Measurements from ENCODE around the gene ZNF888.
"Not testable (repeated sequence)": the region's sequence is repeated elsewhere in the genome, so short reads cannot be mapped to it uniquely, and the experiment has no call there.

ZNF888 gene

DNA sequence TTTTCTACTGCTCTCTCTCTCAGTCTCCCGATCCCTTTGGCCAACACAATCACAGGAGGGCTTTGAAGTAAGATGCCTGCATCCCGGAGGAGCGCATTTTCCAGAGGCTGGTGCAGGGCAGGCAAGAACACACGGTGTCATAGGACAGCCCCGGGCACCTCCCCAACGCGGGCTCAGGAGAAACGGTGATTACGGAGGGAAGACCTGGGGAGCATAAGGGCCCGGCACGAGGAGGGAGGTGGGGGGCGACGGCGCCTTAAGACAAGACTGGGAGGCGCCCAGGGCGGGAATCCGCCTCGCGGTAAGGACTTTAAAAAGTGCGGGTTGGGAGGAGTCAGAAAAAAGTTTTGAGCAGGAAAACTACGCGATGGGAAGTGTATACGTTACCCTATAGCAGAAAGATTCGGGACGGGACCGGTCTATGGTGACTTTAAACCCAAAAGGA, 18.7 kb upstream of the ZNF888 start:
- no peak for DNase-seq (ENCODE audit: low spot score)

DNA sequence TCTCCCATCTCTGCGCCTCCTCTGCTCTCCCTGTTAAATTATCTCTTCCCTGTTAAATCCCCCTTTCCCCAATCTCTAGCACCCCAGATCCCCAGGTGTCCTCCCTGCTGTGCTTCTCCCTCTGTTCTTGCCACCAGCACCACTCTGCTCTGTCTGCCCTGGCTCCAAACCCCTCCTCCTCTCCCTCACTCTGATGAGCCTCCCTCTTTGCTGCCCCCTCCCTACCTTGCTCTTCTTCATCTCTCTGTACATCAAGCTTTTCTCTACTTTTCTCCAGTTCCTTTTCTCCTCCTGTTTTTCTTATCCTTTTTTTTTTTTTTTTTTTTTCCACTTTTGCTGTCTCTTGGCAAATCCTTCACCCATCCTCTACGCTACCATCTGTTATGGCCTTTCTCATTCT, 18.3 kb upstream of the ZNF888 start:
- not testable (repeated sequence) for DNase-seq (ENCODE audit: low spot score)

DNA sequence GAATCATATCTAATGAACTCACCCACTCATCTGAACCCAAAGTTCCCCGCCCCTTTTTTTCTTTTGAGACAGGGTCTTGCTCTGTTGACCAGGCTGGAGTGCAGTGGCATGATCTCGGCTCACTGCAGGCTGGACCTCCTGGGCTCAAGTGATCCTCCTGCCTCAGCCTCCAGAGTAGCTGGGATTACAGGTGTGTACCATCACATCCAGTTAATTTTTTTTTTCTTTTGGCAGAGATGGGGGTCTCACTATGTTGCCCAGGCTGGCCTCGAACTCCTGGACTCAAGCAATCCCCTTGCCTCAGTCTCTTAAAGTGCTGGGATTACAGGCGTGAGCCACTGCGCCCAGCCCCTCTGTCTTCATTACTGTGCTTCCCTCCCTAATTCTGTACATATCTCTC, 17.7 kb upstream of the ZNF888 start:
- not testable (repeated sequence) for DNase-seq (ENCODE audit: low spot score)

DNA sequence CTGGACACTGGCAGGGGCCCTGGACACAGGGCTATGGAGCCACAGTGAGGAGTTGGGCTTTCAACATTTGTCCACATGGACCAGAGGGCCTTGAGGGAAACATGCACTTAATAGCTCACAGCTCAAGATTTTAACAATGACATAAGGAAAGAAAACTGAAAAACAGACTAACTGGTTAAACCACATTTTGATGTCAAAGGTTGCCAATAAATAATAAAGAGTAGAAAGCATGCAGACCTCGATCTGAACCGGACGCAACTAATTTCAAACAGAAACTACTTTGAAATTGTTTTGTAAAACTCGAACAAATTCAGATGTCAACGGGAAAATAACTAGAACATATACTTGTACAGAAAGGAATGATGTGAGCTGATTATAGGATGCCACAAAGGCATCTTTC, 15.5 kb upstream of the ZNF888 start:
- no peak for DNase-seq (ENCODE audit: low spot score)

DNA sequence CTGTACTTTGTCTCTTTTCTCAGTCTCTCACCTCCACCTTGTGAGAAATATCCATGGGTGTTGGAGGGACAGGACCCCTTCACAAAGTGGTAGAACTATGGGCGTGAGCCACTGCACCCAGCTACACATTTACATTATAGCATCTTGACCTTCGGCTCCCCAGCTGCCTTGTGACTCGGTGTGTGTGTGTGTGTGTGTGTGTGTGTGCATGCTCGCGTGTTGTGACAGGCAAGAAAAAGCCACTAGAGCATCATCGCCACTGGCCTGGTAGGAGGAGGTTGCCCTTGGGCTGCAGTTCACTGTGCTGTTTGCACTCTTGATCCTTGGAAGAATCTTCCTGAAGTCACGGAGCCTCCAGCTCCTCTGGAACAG, 13.7 kb upstream of the ZNF888 start:
- DNase-seq (ENCODE audit: low spot score), result no peak

DNA sequence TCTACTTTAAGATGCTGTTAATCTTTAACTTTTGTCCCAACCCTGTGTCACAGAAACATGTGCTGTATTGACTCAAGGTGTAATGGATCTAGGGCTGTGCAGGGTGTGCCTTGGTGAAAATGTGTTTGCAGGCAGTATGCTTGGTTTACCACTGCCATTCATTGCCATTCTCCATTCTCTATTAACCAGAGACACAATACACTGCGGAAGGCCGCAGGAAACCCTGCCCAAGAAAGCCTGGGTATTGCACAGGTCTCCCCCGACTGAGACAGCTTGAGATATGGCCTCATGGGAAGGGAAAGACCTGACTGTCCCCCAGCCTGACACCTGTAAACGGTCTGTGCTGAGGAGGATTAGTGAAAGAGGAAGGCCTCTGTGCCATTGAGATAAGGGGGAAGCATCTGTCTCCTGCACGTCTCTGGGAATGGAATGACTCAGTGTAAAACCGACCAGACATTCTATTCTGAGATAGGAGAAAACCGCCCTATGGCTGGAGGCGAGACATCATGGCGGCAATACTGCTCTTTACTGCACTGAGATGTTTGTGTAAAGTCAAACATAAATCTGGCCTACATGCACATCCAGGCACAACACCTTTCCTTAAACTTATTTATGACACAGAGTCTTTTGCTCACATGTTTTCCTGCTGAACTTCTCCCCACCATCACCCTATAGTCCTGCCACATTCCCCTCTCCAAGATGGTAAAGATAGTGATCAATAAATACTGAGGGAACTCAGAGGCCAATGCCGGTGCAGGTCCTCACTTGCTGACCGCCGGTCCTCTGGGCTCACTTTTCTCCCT, 13.1 kb upstream of the ZNF888 start:
- DNase-seq (ENCODE audit: low spot score), result no peak

DNA sequence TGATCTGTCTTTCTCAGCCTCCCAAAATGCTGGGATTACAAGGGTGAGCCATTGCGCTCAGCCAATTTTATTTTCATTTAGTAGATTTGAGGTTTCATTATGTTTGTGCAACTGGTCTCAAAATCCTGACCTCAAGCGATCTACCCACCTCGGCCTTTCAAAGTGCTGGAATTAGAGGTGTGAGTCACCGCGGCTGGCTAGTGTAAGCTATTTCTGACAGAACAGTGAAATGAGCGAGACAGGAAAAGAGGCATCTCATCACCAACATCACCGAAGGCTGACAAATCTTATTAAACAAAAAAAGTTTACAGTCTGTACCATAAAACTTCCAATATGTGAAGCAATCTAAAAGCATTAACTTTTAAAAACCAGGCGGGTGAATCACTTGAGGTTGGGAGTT, 12.2 kb upstream of the ZNF888 start:
- DNase-seq (ENCODE audit: low spot score), result no peak

DNA sequence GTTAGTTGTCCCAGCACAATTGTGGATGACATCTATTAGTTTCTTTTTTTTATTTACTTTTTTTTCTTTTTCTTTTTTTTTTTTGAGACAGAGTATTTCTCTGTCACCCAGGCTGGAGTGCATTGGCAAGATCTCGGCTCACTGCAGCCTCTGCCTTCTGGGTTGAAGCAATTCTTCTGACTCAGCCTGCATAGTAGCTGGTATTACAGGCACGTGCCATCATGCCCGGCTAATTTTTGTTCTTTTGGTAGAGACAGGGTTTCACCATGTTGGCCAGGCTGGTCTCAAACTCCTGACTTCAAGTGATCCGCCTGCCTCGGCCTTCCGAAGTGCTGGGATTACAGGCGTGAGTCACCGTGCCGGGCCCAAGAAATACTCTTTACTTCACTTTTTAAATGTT, 1.4 kb upstream of the ZNF888 start:
- not testable (repeated sequence) for DNase-seq (ENCODE audit: low spot score)

DNA sequence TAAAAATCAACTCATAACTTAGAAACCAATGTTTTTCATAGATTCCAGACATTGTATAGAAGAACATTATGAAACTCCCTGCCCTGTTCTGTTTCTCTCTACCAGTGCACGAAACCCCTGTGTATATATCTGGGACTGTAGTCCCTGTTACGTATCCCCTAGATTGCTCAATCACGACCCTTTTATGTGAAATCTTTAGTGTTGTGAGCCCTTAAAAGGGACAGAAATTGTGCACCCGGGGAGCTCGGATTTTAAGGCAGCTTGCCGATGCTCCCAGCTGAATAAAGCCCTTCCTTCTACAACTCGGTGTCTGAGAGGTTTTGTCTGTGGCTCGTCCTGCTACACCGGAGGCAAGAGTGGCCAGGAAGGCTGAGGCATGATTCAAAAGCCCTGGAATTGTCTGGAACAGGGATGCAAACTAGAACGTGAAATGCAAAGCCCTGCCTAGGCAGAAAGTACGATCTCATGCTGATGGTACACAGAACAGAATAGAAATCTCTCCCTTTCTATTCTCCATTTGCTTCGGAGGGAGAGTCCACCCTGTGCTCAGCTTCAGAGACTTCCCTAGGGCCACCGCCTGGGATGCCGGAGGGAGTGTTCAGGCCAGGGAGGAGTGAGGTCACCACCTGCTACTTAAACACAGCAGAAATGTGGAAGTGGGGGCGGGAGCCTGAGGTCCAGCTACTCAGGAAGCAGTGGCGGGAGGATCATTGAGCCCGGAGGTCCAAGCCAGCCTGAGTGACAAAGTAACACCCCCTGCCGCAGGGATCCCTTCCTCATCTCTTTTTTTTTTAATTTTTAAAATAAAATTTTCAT, 758 bp upstream of the ZNF888 start:
- DNase-seq (ENCODE audit: low spot score), result no peak

DNA sequence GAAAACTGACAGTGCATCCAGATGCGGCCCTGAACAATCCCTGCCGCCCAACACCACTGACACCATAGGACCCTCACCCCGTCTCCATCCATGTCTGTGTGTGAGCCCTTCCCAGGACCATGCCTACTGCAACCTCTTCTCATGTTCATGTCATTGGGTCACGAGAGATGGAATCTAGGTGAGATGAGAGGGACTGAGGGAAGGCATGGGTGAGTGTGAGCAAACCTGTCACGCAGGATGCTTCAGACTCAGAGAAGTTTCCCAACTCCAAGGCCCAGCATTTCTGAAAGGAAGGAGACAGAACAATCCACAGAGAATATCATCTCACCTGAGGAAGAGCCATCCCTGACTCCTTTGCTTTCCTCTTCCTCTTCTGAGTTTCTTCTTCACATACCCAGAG, 5.7 kb downstream of the ZNF888 start:
- no peak for DNase-seq (ENCODE audit: low spot score)

DNA sequence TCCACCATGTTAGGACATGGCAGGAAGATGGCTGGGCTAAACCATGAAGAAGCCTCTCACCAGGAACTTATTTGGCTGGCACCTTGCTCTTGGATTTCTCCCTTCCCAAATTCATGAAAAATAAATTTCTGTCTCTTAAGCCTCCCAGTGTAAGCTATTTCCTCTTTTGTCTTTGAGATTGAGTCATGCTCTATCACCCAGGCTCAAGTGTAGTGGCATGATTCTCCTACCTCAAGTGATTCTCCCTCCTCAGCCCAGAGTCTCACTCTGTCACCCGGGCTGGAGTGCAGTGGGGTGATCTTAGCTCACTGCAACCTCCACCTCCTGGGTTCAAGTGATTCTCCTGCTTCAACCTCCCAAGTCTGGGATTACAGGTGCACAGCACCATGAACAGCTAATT, 12.6 kb downstream of the ZNF888 start:
- no peak for DNase-seq (ENCODE audit: low spot score)

DNA sequence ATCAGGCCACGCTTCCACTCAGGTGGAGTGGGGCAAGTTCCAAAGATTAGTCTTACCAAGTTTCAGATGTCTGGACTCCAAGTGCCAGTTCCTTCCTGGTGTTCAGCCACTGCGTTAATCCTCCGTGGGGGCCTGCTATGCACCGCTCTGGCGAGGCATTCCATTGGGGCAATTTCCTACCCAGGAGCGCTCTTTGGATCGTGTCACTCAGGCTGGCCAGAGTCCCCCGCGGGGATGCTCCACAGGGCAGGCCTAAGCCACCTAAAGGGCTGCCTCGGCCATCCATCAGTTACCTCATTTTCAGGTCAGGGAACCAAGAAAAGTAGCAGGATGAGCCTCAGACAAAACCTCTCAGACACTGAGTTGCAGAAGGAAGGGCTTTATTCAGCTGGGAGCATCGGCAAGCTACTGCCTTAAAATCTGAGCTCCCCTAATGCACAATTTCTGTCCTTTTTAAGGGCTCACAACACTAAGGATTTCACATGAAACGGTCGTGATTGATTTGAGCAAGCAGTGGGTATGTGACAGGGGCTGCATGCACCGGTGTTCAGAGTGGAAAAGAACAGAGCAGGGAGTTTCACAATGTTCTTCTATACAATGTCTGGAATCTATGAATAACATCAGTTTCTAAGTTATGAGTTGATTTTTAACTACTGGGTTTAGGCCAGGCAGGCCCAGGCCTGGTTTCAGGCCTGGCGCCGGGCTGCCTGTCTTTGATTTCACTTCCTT, 19.0 kb downstream of the ZNF888 start:
- DNase-seq (ENCODE audit: low spot score), result not testable (repeated sequence)

DNA sequence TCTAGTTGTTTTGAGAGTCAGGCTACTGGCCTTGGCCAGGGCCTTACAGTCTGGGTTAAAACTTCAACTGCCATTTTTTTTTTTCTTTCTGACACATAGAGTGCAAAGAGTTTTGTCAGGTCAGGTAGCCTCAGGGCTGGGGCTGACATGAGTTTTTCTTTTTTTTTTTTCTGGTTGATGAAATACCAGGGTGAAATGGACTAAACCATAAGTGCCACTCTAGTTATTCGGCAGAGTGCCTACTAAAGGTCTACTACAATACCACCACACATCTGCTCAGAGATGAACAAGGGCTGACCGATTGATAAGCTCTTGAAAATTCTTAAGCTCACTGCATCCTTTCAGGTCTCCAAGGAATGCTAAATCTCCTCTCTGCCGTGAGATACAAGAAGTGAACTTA, 21.4 kb downstream of the ZNF888 start:
- no peak for DNase-seq (ENCODE audit: low spot score)

DNA sequence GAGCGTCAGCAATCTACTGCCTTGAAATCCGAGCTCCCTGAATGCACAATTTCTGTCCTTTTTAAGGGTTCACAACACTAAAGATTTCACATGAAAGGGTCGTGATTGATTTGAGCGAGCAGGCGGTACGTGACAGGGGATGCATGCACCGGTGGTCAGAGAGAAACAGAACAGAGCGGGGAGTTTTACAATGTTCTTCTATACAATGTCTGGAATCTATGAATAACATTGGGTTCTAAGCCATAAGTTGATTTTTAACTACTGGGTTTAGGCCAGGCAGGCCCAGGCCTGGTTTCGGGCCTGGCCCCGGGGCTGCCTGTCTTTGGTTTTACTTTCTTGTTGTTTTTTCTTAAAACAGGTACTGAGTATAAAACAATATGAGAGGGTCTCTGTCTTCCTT, 24.6 kb downstream of the ZNF888 start:
- not testable (repeated sequence) for DNase-seq (ENCODE audit: low spot score)

DNA sequence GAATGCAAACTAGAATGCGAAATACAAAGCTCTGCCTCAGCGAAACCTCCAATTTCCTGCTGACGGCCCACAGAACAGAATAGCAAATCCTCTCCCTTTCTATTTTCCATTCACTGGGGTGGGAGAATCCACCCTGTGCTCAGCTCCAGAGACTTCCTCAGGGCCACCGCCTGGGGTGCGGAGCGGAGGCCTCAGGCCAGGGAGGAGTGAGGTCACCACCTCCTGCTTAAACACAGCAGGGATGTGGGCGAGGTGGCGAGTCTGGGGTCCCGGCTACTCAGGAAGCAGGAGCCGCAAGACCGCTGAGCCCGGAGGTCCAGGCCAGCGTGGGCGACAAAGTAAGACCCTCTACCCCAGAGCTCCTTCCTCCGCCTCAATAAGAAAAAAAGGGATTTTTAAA, 25.1 kb downstream of the ZNF888 start:
- no peak for DNase-seq (ENCODE audit: low spot score)

DNA sequence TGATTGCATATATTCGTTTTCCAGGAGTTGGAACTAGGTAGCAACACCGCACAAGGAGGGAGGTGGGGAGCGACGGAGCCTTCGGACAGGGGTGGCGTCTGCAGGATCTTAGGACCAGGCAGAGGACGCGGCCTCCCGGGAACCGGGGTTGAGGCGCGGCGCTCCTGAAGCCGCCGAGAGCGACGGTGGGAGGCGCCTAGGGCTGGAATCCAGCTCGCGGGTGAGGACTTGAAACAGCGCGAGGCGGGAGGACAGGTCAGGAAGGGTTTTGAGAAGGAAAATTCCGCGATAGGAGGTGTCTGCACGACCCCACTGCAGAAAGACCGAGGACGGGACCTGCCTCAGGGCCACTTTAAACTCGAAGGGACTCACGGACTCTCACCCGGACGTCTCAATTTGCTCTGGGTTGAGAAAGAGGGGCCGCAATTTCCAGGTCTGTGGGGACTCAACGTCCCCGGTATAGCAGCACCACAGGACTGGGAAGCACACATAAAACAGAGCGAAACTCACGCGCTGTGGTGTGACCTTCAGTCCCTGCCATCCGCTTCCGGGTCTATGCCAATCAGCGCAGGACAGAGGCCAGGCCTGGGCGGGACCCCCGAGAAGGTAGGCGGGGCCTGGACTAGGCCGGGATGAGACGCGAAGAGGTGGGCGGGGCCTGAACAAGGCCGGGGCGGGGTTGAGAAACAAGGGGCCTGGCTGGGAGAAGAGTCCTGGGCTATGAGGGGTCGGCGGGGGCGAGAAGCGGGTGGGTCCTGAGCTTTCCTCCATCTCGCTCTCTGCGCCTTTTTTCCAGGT, 25.9 kb downstream of the ZNF888 start, which contains the start of gene ZNF320:
TSS of gene ZNF320 (minus strand) at position 498 of the 798 bp plus-strand sequence. CDS start 7,380 bp downstream, outside the sequence.
- peak; percentile 90 for DNase-seq (ENCODE audit: low spot score)

DNA sequence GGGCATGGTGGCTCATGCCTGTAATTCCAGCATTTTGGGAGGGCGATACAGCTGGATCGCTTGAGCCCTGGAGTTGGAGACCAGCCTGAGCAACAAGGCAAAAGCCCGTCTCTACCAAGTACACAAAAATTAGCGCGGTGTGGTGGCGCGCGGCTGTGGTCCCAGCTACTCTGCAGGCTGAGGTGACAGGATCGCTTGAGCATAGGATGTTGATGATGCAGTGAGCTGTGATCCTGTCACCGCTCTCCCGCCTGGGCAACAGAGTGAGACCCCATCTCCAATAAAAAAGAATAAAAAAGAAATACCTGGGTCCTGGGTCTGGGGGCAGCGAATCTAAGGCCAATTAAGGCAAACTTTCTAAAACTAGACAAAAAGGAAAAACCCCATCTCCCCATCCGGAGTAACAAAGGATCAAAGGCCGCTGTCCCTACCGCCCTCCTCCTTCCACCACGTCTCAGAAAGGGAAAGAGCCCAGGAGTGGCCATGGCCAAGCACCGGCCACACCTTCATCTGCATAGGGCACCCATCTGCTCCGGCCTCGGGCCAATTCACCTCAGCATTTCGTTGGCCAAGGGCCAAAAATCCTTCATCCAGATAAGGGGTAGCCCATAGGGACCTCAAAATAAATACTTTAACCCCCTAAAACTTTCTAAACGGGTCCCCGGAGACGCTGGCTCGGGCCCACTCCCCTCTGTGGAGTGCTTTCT, 26.6 kb downstream of the ZNF888 start:
- DNase-seq (ENCODE audit: low spot score), result peak; percentile 16

DNA sequence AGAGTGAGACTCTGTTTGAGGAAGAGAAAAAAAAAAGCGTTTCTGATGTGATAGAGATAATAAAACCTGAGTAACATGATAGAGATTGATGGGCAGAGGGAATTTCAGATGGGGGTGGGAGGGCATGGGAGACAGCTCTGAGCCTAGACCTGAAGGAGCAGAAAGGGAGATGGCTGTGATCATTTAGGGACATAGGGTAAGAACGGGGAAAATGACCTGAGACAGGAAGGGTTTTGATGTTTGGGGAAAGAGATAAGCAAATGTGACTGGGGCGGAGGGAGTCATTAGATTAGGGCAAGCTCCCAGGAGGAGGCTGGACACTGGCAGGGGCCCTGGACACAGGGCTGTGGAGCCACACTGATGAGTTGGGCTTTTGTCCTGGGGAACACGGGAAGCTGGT, 31.9 kb downstream of the ZNF888 start:
- no peak for DNase-seq (ENCODE audit: low spot score)

DNA sequence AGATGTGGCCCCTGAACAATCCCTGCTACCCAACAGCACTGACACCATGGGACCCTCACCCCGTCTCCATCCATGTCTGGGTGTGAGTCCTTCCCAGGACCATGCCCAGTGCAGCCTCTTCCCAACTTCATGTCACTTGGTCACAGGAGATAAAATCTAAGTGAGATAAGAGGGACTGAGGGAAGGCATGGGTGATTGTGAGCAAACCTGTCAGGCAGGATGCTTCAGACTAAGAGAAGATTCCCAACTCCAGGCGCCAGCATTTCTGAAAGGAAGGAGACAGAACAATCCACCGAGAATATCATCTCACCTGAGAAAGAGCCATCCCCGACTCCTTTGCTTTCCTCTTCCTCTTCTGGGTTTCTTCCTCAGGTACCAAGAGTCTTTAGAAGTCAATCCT, 33.3 kb downstream of the ZNF888 start:
- DNase-seq (ENCODE audit: low spot score), result no peak

DNA sequence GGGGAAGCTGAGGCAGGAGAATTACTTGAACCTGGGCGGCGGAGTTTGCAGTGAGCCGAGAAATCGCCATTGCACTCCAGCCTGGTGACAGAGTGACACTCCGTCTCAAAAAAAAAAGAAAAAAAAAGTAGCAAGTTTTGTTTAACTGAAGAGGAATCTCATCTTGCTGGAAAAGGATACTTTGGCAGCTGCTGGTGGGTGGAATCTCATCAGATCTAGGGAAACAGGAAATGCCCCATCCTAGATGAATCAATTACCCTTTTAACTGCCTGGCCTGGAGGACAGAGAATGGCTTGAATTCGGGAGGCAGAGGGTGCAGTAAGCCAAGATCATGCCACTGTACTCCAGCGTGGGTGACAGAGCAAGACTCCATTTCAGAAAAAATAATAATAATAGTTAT, 34.2 kb downstream of the ZNF888 start:
- no peak for DNase-seq (ENCODE audit: low spot score)

DNA sequence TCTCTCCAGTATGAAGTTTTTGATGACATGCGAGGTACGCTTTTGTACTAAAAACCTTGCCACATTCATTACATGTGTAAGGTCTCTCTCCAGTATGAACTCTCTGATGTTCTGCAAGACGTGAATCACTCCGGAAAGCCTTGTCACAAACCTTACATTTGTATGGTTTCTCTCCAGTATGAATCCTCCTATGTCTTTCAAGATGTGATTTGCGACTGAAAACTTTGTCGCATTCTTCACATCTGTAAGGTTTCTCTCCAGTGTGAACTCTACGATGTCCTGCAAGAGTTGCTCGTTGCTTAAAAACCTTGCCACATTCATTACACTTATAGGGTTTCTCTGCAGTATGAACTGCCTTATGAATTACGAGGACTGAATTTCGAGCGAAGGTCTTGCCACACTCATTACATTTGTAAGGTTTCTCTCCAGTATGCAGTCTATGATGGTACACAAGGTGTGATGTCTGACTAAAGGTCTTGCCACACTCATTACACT, 42.3 kb downstream of the ZNF888 start:
- no peak for DNase-seq (ENCODE audit: low spot score)
